NCI-H2227 (cell line): ENCODE data around the gene UVSSA.

ENCODE experiments used
- DNase-seq: peaks from one replicate; lab custom pipeline; 2025; ENCODE audit not compliant: unreplicated experiment; lab: John Stamatoyannopoulos, UW

Gene UVSSA

DNA sequence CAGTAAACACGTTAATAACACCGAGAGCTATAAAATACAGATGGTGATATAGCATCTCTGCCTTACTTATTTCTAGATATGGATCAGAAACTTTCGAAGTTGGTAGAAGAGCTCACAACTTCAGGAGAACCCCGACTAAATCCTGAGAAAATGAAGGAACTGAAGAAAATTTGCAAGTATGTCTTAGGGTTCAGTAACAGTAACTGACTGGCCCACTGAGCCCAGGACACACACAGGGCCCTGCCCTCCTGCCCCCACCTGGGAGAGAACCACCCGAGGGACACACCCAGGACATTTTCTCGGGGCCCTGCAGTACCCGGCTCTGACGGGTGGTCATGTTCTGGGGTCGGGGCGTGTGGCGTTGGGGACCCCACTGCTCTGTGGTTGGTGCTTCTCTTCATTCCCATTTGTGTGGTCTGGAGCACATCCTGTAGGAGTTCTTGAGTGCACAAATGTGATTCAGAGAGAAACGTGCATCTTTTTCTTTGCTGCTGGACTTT is 1.1 kb downstream of the UVSSA start:
- DNase-seq, result no peak

DNA sequence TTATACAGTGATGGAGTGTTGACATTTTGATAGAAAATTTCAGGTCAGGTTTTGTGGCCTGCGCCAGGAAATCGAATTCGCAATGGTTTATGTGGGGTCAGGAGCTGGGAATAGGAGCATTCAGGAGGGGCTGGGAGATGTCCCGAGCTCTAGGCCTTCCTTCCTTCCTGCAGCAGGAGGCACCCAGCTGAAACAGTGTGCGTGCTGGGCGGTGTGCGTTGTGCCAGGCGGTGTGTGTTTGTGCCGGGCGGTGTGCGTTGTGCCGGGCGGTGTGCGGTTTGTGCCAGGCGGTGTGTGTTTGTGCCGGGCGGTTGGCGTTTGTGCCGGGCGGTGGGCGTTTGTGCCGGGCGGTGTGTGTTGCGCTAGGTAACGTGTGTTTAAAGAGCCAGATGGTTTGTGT is 1.7 kb downstream of the UVSSA start:
- no peak for DNase-seq

DNA sequence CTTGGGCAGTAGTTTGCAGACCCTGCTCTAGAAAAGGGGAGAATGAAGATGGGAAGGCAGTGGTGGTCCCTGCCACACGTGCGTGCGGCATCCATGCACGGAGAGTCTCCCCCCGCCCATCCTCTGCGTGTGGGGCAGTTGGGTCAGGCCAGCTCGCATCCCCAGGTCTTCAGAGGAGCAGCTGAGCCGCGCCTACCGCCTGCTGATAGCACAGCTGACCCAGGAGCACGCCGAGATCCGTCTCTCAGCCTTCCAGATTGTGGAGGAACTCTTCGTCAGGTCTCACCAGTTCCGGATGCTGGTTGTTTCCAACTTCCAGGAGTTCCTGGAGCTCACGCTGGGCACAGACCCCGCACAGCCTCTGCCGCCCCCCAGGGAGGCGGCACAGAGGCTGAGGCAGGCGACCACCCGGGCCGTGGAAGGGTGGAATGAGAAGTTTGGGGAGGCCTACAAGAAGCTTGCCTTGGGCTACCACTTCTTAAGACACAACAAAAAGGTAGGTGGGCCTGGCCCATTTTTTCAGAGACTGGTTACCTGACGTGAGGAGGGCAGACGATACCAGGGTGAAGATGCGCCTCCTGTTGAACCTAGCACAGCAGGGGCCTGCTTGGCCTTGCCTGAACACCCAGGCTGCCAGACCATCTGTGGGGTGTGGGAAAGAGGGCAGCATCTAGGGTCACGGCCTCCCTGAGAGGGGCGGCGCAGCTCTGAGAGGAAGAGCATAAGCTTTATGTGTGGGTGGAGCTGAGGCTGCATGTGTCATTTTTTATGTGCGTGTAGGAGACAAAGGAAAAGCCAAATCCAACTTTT is 2.6 kb downstream of the UVSSA start:
- DNase-seq, result no peak

DNA sequence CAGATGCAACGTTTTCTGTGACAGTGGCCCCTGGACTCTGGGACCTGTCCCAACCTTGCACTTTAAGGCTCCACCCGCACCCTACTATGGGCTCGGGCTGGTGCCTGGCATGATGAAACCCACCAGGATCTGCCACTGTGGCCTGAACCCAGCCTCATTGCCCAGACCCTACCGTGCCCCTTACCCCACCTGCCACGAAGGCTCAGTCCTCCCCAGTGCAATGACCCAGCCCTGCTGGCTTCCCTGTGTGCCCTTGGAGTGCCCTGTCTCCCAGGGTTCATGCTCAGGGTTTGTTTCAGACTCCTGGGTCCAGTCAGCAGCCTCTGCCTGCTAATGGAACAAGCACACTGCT is 3.1 kb downstream of the UVSSA start:
- DNase-seq, result no peak

DNA sequence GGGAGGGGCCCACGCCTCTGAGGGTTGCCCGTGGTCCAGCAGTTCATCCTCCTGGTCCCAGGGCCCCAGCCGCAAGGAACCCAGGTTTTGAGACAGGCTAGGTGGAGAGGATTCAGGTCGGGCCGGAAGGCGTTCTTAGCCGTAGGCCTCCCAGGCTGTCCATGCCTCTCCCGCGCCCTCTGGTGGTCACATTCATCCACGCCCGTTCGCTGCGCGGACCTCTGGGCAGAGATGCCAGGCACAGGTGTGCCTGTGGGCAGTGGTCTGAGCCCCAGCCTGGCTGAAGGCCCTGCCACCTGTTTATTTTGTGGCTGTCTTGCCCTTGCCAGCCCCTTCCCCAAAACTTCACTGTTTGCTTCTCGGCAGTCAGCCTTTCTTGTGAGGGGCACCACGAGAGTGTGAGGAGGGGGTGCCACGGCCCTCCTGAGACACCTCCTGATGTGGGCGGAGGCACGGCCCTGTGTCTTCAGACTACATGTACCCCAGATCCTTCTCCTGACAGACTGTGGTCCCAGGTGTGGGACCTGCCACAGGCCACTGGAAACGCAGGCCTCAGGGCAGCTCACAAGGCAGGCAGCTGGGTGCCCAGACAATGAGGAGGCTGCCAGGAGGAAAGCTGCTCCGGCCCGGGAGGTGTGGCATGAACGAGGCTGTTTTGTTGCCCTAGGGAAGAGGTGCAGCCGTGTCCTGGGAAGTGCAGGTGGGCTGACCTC is 5.0 kb downstream of the UVSSA start:
- DNase-seq, result peak; percentile 84

DNA sequence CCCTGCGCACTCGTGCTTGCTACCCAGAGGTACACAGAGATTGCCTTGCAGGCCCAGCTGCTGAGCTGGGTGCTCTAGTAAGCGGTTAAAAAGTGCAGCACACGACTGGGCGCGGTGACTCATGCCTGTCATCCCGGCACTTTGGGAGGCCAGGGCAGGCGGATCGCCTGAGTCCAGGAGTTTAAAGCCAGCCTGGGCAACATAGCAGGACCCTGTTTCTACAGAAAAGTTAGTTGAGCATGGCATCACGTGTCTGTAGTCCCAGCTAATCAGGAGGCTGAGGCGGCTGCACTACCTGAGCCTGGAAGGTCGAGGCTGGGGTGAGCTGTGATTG is 5.5 kb downstream of the UVSSA start:
- no peak for DNase-seq

DNA sequence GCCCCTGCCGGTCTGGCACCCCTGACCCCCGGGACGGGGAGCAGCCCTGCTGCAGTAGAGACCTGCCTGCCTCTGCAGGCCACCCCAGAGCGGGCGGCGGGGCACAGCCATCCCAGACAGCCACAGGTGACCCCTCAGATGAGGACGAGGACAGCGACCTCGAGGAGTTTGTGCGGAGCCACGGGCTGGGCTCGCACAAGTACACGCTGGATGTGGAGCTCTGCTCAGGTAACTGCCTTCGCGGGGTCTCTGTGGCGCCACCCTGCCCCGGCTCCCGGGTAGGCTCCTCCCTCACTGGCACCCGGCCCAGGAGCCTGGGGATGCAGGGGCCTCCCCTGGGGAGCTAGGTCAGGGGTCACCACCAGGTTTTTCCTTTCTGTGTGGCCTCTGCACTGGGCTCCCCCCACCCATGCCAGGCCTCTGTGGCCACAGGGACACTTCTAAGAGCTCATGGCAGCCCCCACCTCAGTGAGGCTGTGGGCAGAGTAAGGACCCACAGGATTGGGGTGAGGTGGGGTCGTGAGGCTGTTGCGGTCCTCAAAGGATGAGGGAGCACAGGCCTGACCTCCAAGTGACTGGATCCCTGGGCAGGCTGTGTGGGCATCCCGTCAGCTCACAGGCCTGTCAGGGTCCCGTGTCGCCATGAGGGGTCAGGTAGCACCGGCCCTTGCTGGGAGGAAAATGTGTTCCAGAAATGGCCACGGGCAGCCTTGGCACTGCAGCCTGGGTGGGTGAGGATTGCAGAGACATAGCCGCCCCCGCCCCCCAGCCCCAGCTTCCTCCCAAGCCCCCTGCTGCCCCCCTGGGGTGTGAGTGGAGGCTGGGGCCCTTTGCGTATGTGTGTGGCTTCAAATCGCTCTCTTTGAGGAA is 6.4 kb downstream of the UVSSA start:
- no peak for DNase-seq

DNA sequence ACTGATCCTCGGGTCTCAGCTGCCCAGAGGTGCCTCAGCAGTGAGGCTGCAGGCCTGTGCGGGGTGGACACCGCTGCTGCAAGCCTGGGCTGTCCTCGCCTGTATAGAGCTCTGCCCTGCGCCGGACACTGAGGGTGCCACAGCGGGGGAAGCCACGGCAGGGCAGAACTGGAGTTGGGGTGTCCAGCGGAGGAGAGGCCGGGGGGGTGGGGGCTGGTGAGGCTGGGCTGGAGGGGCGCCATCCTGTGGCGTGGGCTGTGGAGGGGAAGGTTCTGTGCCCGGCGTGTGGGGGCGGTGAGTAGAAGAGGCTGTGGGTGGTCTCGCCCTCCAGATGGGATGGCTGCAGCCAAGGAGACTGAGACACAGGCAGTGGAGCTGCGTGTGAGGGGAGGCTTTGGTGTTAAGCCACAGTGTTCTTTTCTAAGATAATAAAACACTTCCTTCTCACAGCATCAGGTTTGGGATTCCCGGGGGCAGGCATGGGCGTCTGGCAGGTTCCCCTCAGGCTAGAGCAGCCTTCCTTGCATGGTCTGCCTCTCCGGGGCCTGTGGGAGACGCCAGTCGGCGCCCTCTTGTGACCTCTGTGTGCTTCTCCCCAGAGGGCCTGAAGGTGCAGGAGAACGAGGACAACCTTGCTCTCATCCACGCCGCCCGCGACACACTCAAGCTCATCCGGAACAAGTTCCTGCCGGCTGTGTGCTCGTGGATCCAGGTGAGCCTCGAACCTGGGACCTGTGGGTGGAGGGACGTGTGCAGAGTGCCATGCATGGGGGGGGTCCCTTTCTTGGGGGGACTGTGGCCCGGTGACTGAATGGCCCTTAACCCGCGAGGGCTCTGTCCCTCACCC is 7.4 kb downstream of the UVSSA start:
- DNase-seq, result no peak

DNA sequence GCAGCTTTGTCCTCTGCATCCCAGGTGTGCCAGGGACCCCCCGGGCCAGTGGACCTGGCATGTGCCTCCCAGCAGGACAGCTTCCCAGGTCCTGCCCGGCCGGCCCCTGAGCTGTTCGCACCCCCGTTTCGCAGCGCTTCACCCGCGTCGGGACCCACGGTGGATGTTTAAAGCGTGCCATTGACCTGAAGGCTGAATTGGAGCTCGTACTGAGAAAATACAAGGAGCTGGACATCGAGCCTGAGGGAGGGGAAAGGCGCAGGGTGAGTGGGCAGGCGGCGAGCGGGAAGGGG is 7.9 kb downstream of the UVSSA start:
- DNase-seq, result no peak

DNA sequence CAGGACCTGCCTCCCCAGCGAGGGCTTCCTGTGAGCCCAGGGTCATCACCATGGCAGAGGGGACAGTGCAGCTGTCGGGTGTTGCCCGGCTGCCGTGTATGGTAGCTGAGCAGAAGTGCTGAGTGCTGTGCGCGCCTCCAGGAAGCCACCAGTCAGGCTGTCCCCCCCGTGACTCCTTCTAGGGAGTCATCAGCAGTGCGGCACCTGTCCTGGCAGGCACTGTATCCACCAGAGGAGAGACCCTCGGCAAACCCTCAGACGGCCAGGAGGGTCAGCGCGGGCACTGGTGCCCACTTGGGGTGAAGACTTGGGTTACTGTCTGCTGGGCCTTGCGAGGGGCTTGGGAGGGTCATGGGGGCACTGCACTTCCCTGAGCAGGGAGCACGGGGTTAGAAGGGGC is 8.4 kb downstream of the UVSSA start:
- DNase-seq, result no peak

DNA sequence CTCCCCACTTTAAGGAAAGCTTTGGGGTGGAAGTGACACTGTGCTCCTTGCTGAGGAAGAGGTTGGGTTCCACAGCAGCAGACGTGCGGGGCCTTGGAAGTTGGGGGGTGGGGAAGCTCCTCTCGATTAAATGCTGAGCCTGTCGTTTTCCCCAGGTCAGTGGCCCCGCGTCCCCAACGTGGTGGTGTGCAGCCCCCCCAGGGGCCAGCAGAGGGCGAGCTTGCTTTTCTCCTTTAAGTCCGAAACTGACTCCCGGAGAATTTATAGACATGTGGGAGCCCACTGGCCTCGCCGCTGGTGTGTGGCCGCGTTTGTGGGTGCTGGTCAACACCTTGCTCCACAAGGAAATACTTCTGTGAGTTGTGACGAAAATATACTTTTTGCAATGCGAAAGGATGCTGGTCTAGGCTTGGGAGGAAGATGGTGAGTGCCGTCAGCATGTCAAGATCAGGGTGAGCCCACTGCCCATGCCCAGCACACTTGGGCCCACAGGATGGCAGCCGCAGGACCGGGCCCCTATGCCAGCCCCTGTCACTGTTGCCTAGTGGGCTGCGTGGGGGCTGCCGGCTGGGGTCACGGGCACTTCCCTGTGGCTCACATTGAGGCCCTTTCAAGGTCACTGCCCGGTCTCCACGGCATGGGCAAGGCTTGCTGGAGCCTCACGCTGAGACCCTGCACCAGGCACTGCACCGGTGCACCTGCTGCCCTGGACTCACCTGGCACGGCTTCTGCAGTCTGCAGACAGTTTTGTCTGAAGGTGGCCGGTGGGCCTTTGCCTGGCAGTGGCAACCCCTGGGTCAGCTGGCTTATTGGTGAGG is 9.4 kb downstream of the UVSSA start:
- peak; percentile 28 for DNase-seq

DNA sequence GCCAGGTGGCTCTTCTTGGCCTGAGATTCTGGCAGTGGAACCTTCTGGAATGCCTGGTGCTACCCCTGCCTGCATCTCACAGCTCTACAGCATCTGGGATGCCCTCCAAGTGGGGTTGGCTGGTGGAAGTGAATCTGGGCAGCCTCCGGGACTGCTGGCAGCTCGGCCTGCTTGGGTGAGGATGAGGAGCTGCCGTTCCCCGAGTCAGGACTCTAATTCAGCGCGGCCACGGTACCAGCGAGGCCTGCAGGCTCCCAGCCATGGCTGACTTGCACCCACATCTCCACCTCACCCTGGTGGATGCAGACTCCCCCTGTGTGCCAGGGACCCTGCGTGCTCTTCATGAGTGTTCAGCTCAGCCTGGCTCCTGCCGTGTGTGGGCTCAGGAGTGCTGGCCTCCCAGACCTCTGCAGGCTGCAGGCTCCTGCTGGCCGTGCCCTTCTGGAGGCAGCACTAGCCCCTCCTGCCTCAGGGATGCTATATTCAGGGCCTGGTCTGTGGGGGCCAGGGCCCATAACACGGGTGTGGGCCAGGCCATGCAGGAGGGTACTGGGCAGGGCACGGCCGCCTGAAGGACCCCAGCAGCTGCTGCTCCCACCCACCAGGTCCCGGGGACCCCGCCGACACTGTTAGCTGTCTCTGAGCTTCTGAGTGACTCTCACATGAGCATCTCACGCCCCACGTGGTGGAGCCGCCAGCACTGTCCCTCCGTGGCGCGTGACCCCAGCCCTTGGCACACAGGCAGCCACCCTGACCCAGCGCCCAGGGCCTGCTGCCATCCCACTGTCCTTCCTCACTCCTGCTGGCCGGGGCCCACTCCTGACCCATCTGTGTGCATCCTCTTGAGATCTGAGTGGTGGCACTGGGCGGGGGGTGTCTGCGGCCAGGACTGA is 10.6 kb downstream of the UVSSA start:
- DNase-seq, result no peak

DNA sequence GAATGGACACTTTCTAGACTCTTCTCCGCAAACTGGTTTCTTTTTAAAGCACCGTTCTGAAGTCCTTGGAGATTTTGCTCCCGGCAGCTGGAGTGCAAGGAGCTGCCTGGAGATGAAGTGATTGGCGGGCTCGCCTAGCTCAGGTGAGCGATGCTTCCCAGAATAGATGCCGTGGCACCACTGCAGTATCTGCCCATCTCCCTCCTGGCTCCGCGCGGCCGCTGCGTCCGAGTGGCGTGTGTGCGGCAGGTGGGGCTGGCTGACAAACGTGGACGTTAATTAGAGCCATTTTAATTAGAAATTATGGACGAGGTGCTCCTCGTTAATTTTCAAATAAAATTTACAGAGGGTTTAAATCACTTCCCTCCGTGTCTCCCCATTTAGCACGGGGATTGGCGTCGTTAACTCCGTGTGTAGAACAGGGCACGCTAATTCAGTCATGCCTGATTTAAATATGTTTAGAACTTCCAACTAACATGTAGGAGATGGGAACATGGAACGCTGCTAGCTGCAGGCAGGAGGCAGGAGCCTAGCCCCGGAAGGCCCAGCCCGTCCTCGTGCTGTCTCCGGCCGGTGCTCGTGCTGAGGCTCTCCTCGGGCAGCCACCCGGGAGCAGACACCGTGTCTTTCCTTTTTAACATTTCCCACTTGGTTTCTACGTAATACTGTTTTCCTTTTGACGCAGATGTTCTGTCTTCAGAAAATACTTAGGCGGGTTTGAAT is 11.6 kb downstream of the UVSSA start:
- no peak for DNase-seq

DNA sequence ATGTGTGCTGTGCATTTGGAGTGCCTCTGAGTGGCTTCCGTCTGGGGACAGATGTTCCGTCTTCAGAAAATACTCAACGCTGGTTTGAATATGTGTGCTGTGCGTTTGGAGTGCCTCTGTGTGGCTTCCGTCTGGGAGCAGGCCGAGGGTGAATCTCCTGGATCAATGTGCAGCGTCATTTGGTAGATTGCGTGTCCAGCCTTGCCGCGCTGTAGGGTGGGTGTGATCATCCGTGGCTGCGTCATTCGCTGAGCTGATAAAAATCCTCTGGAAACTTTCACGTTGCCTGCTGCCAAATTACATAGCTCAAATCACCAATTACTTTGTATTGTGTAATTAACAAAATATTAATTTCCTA is 12.1 kb downstream of the UVSSA start:
- no peak for DNase-seq

DNA sequence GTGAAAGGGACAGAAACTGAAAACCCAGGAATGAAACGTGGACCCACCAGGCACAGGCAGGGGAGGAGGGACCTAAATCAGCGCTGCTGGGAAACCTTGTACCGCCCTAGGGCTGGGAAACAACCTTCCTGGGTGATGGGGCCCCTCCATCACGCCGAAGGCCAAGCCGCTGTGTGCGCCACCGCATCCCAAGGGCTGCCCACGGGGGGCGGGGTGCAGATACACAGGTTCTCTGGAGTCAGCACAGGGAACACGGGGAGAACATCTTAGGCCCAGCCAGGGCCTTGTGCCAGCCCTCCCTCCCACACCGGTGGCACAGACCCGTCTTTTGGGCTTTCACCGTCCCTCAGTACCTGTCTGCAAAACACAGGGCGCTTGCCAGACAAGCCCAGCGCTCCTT is 13.0 kb downstream of the UVSSA start:
- no peak for DNase-seq

DNA sequence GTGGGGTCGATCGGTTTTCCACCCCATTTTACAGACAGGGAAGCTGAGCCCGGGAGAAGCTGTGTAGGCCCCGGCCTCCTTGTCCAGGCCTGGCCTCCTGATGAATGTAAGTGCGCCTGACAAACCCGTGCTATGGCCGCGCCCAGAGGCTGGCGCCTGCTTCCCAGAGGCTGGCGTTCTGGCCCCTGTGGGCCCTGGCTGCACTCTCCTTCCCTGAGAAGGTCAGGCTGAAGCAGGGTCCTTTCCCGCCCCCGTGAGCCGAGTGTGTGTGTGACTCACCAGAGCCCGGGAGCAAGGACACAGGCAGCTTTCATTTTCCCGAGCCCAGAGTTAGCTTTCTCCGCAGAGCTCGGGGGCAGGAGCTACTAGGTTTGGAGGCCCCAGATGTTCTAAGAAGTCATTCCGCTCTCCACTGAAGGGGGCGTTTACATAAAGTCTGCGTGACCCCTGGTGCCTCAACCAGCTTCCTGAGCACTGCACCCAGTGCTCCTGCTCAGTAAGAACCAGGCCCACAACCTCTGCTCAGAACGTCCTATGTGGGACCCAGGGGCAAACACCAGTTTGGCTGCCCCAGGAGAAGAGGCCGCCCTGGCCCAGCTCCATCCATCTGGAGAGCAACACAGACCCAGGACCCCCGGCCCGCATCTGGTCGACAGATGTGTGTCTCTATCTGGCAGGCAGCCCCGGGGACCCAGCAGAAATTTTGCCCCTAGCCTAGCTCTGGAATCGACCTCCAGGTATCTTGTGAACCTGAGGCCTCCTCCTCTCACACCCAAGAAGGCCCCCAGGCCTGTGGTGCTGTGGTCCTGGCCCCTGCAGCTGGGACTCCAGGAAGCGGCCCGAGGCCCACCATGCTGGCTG is 13.6 kb downstream of the UVSSA start:
- DNase-seq, result no peak

DNA sequence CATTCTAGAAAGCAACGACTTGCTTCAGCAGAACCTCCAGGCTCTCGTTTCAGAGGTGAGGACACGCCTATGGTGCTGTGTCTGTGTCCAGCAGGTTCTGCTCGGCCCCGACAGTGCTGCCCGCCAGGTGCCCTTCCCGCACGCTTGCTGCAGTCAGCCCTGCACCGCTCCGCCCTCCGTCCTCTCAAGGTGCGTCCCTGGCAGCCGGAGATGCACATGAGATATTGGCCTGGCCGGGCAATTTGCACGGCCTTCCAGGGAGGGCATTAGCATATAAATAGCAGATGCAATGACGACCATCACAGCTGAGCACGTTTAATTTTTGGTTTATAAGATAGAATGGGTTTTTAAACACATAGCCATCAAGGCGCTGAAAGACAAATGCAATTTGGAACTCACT is 14.4 kb downstream of the UVSSA start:
- no peak for DNase-seq

DNA sequence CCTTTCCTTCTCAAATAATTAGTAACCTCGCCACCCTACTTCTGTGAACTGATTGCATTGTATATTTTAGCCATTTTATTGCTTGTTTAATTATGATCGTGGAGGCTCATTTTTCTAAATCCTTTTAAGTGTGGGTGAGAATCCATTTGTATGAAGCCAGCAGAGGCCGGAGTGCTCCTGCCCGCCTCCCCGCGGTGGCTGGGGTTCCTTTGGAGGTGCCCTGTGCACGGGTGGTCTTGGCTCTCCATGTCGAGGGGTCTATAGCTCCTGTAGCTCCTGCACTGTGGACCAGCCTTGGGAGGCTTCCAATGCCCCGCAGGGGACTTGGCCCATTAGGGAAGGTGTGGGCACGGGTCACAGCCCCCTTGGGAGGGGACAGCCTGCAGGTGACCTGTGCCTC is 15.0 kb downstream of the UVSSA start:
- no peak for DNase-seq
